HepG2 (cell line): ENCODE results near the gene SLC26A5. TPM values are rescaled to one million over a fixed set of nuclear protein-coding genes. Genes with fewer than 3 reads are reported as not detected.
A peak's percentile ranks its signal among the peaks of the same experiment; 100 is the strongest.

Experiments
- ATAC-seq: fragments of 200-7000 bp; cut with Tn5 transposase; 3 replicates; pipeline ENCODE4 v1.9.1; 2020; ENCODE audit warnings: mild to moderate bottlenecking, moderate library complexity
- BruUV-seq: library from RNA; stranded (reverse); fragments of 400-500 nt; replicated peaks from 2 replicates; lab custom pipeline; 2021; lab: Mats Ljungman, UMichigan
- CTCF ChIA-PET: fragments of 300-600 bp; formaldehyde crosslinking; extraction: SDS; loops from one replicate; lab custom pipeline; 2021; ENCODE audit warnings: low total read pairs, inconsistent platforms, low intra/inter-chr PET ratio; lab: Yijun Ruan, JAX
- POLR2A ChIA-PET: fragments of 350-600 bp; sonication (Branson Sonifier 250); formaldehyde crosslinking; loops from one replicate; lab custom pipeline; 2020; ENCODE audit warnings: antibody characterized with exemption, inconsistent platforms; lab: Yijun Ruan, JAX
- DNase-seq: peaks from one replicate; pipeline ENCODE4 v3.0.0-alpha.2; 2015; ENCODE audit warnings: low spot score
- FAIRE-seq: peaks from 3 replicates; lab custom pipeline; 2011; peaks lifted over from hg19 to GRCh38; lab: Jason Lieb, UNC
- H2AFZ ChIP-seq: one replicate; pipeline ENCODE4 v1.6.1; 2011; ENCODE audit warnings: low read length, inconsistent platforms
- H3K27ac ChIP-seq: fragments of 300-600 bp; 3 replicates; pipeline ENCODE4 v1.8.0; 2011; ENCODE audit warnings: mixed run types, mild to moderate bottlenecking, mixed read lengths, low read length, inconsistent platforms; ENCODE audit not compliant: insufficient read depth; ENCODE audit errors: extremely low read length
- H3K27me3 ChIP-seq, 2 experiments: fragments of 200-600 bp in 1 of 2; 2 replicates in 1 of 2; 3 replicates in 1 of 2; pipeline versions ENCODE4 v1.6.0 to v1.8.0; 2011; ENCODE audit warnings: low read length in 2 of 2, mild to moderate bottlenecking in 2 of 2, moderate library complexity in 2 of 2, inconsistent platforms in 1 of 2; ENCODE audit not compliant: insufficient read depth in 2 of 2, control insufficient read depth in 1 of 2
- H3K36me3 ChIP-seq, 2 experiments: fragments of 200-600 bp in 1 of 2; replicated peaks in 1 of 2; 2 replicates in 1 of 2; 3 replicates in 1 of 2; pipeline versions ENCODE4 v1.5.1 to v1.8.0; 2011; ENCODE audit warnings: low read length in 2 of 2, inconsistent platforms in 1 of 2; ENCODE audit not compliant: insufficient read depth in 2 of 2, control insufficient read depth in 1 of 2
- H3K4me1 ChIP-seq: 2 replicates; pipeline ENCODE4 v1.5.1; 2012; ENCODE audit warnings: low read length, inconsistent platforms; ENCODE audit not compliant: insufficient read depth
- H3K4me2 ChIP-seq: 2 replicates; pipeline ENCODE4 v1.6.0; 2011; ENCODE audit warnings: low read depth, low read length, inconsistent platforms
- H3K4me3 ChIP-seq, 3 experiments: fragments of 200-600 bp in 1 of 3; sonication (generic), shearing (Covaris generic) in 1 of 3; replicated peaks in 1 of 3; 2 replicates each; pipeline ENCODE4 v1.5.1; 2011 to 2016; ENCODE audit warnings: low read length in 3 of 3, inconsistent platforms in 2 of 3, low read depth in 2 of 3, mild to moderate bottlenecking in 2 of 3, control low read depth in 1 of 3, mixed read lengths in 1 of 3; ENCODE audit not compliant: insufficient read depth in 1 of 3
- H3K79me2 ChIP-seq: one replicate; pipeline ENCODE4 v1.6.1; 2011; ENCODE audit warnings: low read length, inconsistent platforms; ENCODE audit not compliant: insufficient read depth
- H3K9ac ChIP-seq: 2 replicates; pipeline ENCODE4 v1.6.0; 2011; ENCODE audit warnings: mild to moderate bottlenecking, low read depth, low read length, inconsistent platforms; ENCODE audit not compliant: insufficient read depth
- H3K9me3 ChIP-seq: 2 replicates; pipeline ENCODE4 v1.5.1; 2012; ENCODE audit warnings: mild to moderate bottlenecking, low read length
- H4K20me1 ChIP-seq: 2 replicates; pipeline ENCODE4 v1.6.0; 2011; ENCODE audit warnings: inconsistent platforms, mild to moderate bottlenecking, low read length, moderate library complexity; ENCODE audit not compliant: insufficient read depth
- LCORL ChIP-seq, 2 experiments: fragments of 450-650 bp in 1 of 2; sonication (generic) in 1 of 2; formaldehyde crosslinking in 1 of 2; IDR thresholded peaks; 2 replicates each; pipeline versions ENCODE4 v1.5.0 to v1.6.1; 2017 to 2020; ENCODE audit warnings: antibody characterized with exemption in 1 of 2, missing genetic modification reagents in 1 of 2
- SIX4 ChIP-seq: sonication (generic); formaldehyde crosslinking; IDR thresholded peaks from 2 replicates; pipeline ENCODE4 v1.4.0; 2020; ENCODE audit warnings: missing genetic modification reagents
- SOX13 ChIP-seq, 3 experiments: fragments of 450-650 bp in 1 of 3; sonication (generic) in 1 of 3; formaldehyde crosslinking in 1 of 3; IDR thresholded peaks in 2 of 3; conservative IDR thresholded peaks in 1 of 3; 2 replicates each; pipeline versions ENCODE4 v1.5.0 to v1.6.1; 2016 to 2020; ENCODE audit warnings: antibody characterized with exemption in 1 of 3, mild to moderate bottlenecking in 1 of 3, missing compliant biosample characterization in 1 of 3, missing genetic modification reagents in 1 of 3, moderate library complexity in 1 of 3
- SOX5 ChIP-seq: IDR thresholded peaks from 2 replicates; pipeline ENCODE4 v1.6.1; 2016; ENCODE audit warnings: borderline replicate concordance
- TEAD3 ChIP-seq: optimal IDR thresholded peaks from 2 replicates; pipeline ENCODE3; 2016; ENCODE audit warnings: borderline replicate concordance
- WGBS: methylation state at CpG from one replicate; pipeline ENCODE4 v1.1.6; 2017; ENCODE audit warnings: low lambda C conversion rate; 5-methylcytosine and 5-hydroxymethylcytosine counted together
- in situ Hi-C: cut with HindIII; loops from 2 replicates; pipeline ENCODE4 v1.10.0; 2017; ENCODE audit warnings: low pct_unique_long_range_greater_than_20kb; ENCODE audit not compliant: extremely low pct_ligation_motif_present
- intact Hi-C: fragments of 100-400 bp; cut with micrococcal nuclease; formaldehyde crosslinking; loops from one replicate; pipeline ENCODE4 v1.10.0; 2022; ENCODE audit not compliant: unreplicated experiment
- polyA plus RNA-seq, 8 experiments: library from polyadenylated mRNA; depleted of rRNA in 3 of 8; stranded (reverse) in 7 of 8; unstranded in 1 of 8; fragments of >200 nt; fragmentation: Illumina TruSeq in 4 of 8; extraction: Trizol in 4 of 8; gene quantifications; 2 replicates each; pipeline versions ENCODE4 v1.2.1 to v1.2.3, GENCODE V29; 2011 to 2016; ENCODE audit warnings: low read depth in 4 of 8, missing spikeins in 1 of 8, mixed read lengths in 1 of 8; ENCODE audit not compliant: insufficient read depth in 1 of 8
- total RNA-seq, 5 experiments: library from RNA; depleted of rRNA; stranded (reverse); fragments of >200 nt; fragmentation: Illumina TruSeq; extraction: Trizol; gene quantifications; 2 replicates each; pipeline ENCODE4 v1.2.3, GENCODE V29; 2016; ENCODE audit warnings: low read depth in 1 of 5
- TF ChIP-seq, protein P1 (sequence below): IDR thresholded peaks from 2 replicates; pipeline ENCODE4 v1.4.0; 2020; ENCODE audit warnings: mild to moderate bottlenecking, missing genetic modification reagents
- TF ChIP-seq, protein P2 (sequence below): sonication (generic); formaldehyde crosslinking; IDR thresholded peaks from 2 replicates; pipeline ENCODE4 v1.9.0; 2021; ENCODE audit warnings: mild to moderate bottlenecking, missing genetic modification reagents
- TF ChIP-seq, protein P3 (sequence below): fragments of 450-650 bp; IDR thresholded peaks from 2 replicates; pipeline ENCODE4 v1.6.1; 2016

SLC26A5 gene
- total and polyA plus RNA-seq, 2 of the 13 experiments (the other 11 are each of a cell fraction or from before 2014, with no cell fraction given), result 0.08 to 0.11 TPM

DNA sequence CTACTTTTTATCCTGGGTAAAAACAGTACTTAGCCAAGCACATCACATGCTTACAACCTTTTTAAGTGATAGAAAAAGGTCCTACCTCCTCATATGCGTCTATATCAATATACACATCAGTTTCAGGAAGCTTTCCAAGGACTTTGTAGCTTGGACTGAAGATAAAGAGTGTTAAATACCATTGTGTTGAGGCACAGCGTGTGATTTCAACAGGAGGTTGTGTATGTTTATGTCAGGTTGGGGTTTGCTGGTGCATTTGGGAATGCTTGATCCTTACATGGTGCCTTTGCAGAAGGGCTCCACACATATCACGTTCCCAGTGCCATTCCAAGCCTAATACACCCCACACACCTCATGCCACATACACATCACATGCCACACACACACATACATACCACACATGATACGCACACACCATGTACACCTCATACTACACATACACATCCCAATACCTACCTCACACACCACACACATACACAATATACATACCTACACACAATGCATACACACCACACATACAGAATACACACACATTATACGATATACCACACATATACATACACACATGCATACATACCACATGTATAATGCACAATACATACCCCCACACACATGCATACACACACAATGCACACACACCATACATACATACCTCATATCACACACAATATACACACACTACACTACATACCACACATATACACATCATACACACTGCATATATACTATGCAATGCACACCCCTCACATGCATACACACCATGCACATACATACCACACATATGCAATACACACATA, 65.4 kb downstream of the SLC26A5 start:
- intact Hi-C loops (no loop called here), in situ Hi-C loops (no loop called here)
- Histone ChIP-seq H3K27ac (no peak overlapping the region), H3K36me3 (no peaks in the 10 kb centered on the region), H3K9me3 (no peaks in the 10 kb centered on the region), H3K4me2 (no peak overlapping the region), H4K20me1 (no peaks in the 10 kb centered on the region), H3K79me2 (no peaks in the 10 kb centered on the region), H3K27me3 (no peaks in the 10 kb centered on the region), H3K9ac (no peak overlapping the region), H3K4me3 (no peak overlapping the region), H2AFZ (no peak overlapping the region), H3K4me1 (peaks cover 11% of the 10 kb centered on the region)
- FAIRE-seq, result no peak
- peak; percentile 64; the same call in 2 of the 3 replicates for ATAC-seq
- 47% methylated on average over 5 of the region's 5 CpGs for WGBS
- BruUV-seq, result no TSS peak
- POLR2A ChIA-PET, result no interaction called here
- DNase-seq, result peak; percentile 38
- CTCF ChIA-PET, result no interaction called here
- TF ChIP-seq SIX4 (CRISPR knock-in tag) (no peak), SOX13 (IDR thresholded peaks at IDR 0.05) (no peak), SOX13 (CRISPR knock-in tag; conservative IDR thresholded peaks at IDR 0.05 in 1 of 2, IDR thresholded peaks at IDR 0.05 in 1 of 2) (peak in 1 of 2 experiments; percentile 40; a peak in 1 of 4 replicates), LCORL (IDR thresholded peaks at IDR 0.05) (no peak), LCORL (CRISPR knock-in tag; IDR thresholded peaks at IDR 0.05) (0 out of 2 replicates have a peak, but pooled peaks have one; percentile 16), TEAD3 (CRISPR knock-in tag) (peak; percentile 47), SOX5 (0 out of 2 replicates have a peak, but pooled peaks have one; percentile 26)
- TF ChIP-seq, protein P1, sequence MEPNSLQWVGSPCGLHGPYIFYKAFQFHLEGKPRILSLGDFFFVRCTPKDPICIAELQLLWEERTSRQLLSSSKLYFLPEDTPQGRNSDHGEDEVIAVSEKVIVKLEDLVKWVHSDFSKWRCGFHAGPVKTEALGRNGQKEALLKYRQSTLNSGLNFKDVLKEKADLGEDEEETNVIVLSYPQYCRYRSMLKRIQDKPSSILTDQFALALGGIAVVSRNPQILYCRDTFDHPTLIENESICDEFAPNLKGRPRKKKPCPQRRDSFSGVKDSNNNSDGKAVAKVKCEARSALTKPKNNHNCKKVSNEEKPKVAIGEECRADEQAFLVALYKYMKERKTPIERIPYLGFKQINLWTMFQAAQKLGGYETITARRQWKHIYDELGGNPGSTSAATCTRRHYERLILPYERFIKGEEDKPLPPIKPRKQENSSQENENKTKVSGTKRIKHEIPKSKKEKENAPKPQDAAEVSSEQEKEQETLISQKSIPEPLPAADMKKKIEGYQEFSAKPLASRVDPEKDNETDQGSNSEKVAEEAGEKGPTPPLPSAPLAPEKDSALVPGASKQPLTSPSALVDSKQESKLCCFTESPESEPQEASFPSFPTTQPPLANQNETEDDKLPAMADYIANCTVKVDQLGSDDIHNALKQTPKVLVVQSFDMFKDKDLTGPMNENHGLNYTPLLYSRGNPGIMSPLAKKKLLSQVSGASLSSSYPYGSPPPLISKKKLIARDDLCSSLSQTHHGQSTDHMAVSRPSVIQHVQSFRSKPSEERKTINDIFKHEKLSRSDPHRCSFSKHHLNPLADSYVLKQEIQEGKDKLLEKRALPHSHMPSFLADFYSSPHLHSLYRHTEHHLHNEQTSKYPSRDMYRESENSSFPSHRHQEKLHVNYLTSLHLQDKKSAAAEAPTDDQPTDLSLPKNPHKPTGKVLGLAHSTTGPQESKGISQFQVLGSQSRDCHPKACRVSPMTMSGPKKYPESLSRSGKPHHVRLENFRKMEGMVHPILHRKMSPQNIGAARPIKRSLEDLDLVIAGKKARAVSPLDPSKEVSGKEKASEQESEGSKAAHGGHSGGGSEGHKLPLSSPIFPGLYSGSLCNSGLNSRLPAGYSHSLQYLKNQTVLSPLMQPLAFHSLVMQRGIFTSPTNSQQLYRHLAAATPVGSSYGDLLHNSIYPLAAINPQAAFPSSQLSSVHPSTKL, result 0 out of 2 replicates have a peak, but pooled peaks have one; percentile 22
- TF ChIP-seq, protein P2, sequence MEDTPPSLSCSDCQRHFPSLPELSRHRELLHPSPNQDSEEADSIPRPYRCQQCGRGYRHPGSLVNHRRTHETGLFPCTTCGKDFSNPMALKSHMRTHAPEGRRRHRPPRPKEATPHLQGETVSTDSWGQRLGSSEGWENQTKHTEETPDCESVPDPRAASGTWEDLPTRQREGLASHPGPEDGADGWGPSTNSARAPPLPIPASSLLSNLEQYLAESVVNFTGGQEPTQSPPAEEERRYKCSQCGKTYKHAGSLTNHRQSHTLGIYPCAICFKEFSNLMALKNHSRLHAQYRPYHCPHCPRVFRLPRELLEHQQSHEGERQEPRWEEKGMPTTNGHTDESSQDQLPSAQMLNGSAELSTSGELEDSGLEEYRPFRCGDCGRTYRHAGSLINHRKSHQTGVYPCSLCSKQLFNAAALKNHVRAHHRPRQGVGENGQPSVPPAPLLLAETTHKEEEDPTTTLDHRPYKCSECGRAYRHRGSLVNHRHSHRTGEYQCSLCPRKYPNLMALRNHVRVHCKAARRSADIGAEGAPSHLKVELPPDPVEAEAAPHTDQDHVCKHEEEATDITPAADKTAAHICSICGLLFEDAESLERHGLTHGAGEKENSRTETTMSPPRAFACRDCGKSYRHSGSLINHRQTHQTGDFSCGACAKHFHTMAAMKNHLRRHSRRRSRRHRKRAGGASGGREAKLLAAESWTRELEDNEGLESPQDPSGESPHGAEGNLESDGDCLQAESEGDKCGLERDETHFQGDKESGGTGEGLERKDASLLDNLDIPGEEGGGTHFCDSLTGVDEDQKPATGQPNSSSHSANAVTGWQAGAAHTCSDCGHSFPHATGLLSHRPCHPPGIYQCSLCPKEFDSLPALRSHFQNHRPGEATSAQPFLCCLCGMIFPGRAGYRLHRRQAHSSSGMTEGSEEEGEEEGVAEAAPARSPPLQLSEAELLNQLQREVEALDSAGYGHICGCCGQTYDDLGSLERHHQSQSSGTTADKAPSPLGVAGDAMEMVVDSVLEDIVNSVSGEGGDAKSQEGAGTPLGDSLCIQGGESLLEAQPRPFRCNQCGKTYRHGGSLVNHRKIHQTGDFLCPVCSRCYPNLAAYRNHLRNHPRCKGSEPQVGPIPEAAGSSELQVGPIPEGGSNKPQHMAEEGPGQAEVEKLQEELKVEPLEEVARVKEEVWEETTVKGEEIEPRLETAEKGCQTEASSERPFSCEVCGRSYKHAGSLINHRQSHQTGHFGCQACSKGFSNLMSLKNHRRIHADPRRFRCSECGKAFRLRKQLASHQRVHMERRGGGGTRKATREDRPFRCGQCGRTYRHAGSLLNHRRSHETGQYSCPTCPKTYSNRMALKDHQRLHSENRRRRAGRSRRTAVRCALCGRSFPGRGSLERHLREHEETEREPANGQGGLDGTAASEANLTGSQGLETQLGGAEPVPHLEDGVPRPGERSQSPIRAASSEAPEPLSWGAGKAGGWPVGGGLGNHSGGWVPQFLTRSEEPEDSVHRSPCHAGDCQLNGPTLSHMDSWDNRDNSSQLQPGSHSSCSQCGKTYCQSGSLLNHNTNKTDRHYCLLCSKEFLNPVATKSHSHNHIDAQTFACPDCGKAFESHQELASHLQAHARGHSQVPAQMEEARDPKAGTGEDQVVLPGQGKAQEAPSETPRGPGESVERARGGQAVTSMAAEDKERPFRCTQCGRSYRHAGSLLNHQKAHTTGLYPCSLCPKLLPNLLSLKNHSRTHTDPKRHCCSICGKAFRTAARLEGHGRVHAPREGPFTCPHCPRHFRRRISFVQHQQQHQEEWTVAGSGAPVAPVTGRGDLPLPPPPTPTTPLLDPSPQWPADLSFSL (CRISPR knock-in tag), result peak; percentile 70
- TF ChIP-seq, protein P3, sequence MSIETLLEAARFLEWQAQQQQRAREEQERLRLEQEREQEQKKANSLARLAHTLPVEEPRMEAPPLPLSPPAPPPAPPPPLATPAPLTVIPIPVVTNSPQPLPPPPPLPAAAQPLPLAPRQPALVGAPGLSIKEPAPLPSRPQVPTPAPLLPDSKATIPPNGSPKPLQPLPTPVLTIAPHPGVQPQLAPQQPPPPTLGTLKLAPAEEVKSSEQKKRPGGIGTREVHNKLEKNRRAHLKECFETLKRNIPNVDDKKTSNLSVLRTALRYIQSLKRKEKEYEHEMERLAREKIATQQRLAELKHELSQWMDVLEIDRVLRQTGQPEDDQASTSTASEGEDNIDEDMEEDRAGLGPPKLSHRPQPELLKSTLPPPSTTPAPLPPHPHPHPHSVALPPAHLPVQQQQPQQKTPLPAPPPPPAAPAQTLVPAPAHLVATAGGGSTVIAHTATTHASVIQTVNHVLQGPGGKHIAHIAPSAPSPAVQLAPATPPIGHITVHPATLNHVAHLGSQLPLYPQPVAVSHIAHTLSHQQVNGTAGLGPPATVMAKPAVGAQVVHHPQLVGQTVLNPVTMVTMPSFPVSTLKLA, result peak; percentile 77
